Bronchial epithelial cell (primary cell): Measurements from ENCODE around the gene TTF2. TPM values are rescaled to one million over a fixed set of nuclear protein-coding genes. Genes with fewer than 3 reads are reported as not detected.

Source experiments
- DNase-seq: peaks from one replicate; pipeline ENCODE4 v3.0.0-alpha.2; 2010; ENCODE audit warnings: low read depth
- FAIRE-seq: peaks from 2 replicates; lab custom pipeline; 2011; peaks lifted over from hg19 to GRCh38; lab: Jason Lieb, UNC
- H3K27me3 ChIP-seq: 2 replicates; pipeline ENCODE4 v1.5.1; 2011; ENCODE audit warnings: low read length; ENCODE audit not compliant: control insufficient read depth, insufficient read depth
- H3K36me3 ChIP-seq: 2 replicates; pipeline ENCODE4 v1.5.1; 2011; ENCODE audit warnings: low read length; ENCODE audit not compliant: control insufficient read depth, insufficient read depth
- H3K4me3 ChIP-seq: 2 replicates; pipeline ENCODE4 v1.5.1; 2011; ENCODE audit warnings: mild to moderate bottlenecking, low read depth, low read length, control low read depth
- total RNA-seq: library from RNA; depleted of rRNA; stranded (reverse); fragments of >200 nt; gene quantifications from 2 replicates; pipeline ENCODE4 v1.2.1, GENCODE V29; 2014
- TF ChIP-seq, protein P1 (sequence below): IDR thresholded peaks from 2 replicates; pipeline ENCODE4 v1.5.1; 2011; ENCODE audit warnings: mild to moderate bottlenecking, moderate library complexity, low read length, control low read depth, inconsistent platforms; ENCODE audit not compliant: insufficient read depth, severe bottlenecking

The TTF2 gene
- total RNA-seq, 1 donor from 2014 or later, result 10.8 TPM

GRCh38 chr1:117017062-117017461, 43.1 kb upstream of the TTF2 start:
- DNase-seq (no peak), FAIRE-seq (no peak)
- H3K36me3 ChIP-seq, result no peaks in the 10 kb centered on the region
- H3K27me3 ChIP-seq, result no peaks in the 10 kb centered on the region
- TF ChIP-seq, protein P1, sequence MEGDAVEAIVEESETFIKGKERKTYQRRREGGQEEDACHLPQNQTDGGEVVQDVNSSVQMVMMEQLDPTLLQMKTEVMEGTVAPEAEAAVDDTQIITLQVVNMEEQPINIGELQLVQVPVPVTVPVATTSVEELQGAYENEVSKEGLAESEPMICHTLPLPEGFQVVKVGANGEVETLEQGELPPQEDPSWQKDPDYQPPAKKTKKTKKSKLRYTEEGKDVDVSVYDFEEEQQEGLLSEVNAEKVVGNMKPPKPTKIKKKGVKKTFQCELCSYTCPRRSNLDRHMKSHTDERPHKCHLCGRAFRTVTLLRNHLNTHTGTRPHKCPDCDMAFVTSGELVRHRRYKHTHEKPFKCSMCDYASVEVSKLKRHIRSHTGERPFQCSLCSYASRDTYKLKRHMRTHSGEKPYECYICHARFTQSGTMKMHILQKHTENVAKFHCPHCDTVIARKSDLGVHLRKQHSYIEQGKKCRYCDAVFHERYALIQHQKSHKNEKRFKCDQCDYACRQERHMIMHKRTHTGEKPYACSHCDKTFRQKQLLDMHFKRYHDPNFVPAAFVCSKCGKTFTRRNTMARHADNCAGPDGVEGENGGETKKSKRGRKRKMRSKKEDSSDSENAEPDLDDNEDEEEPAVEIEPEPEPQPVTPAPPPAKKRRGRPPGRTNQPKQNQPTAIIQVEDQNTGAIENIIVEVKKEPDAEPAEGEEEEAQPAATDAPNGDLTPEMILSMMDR, result no peak
- H3K4me3 ChIP-seq, result no peak overlapping the region

DNA sequence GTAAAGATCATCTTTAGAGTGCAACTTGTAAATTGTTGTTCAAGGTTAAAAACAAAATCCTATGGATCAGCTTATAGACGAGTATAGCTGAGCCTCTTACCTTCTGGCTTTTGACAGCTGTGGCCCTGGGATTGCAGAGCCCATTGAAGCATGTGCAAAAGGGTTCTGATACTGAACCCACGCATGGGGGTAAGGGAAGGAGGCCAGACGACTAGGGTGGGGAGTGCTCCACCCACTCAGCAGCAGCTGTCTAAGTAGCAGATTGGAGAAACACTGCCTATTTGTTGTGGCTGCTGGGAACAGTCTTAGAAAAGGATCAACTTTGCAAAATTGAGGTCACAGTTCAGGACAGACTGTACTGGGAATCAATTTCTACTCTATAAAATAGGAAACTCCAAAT, 42.5 kb upstream of the TTF2 start:
- Histone ChIP-seq H3K4me3 (no peak overlapping the region), H3K27me3 (no peaks in the 10 kb centered on the region), H3K36me3 (no peaks in the 10 kb centered on the region)
- DNase-seq (no peak), FAIRE-seq (no peak)
- TF ChIP-seq, protein P1, result no peak

GRCh38 chr1:117020526-117021156, 39.5 kb upstream of the TTF2 start:
- TF ChIP-seq, protein P1, result no peak
- H3K4me3 ChIP-seq, result no peak overlapping the region
- no peak for FAIRE-seq
- no peaks in the 10 kb centered on the region for H3K36me3 ChIP-seq
- DNase-seq, result no peak
- no peaks in the 10 kb centered on the region for H3K27me3 ChIP-seq

DNA sequence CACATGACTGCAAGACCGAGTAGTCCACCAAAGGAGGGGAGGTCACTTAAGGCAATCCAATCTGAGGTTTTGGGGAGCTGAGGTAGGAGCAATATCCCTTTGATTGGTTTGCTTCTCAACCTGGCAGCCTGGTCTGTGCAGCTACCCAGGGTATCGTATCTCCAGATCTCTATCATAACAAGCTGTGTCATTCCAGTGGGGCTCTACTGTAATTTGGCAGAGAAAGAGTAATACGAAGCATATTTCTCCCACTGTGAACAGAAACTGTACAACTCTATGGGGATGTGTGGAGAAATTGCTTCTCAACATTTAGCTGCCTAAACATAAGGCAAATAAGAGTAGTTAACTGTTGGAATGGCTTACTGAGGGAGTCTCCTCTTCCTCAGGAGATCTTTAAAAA, 38.0 kb upstream of the TTF2 start:
- TF ChIP-seq, protein P1, result no peak
- no peak for FAIRE-seq
- Histone ChIP-seq H3K27me3 (no peaks in the 10 kb centered on the region), H3K4me3 (no peak overlapping the region), H3K36me3 (no peaks in the 10 kb centered on the region)
- DNase-seq, result no peak

DNA sequence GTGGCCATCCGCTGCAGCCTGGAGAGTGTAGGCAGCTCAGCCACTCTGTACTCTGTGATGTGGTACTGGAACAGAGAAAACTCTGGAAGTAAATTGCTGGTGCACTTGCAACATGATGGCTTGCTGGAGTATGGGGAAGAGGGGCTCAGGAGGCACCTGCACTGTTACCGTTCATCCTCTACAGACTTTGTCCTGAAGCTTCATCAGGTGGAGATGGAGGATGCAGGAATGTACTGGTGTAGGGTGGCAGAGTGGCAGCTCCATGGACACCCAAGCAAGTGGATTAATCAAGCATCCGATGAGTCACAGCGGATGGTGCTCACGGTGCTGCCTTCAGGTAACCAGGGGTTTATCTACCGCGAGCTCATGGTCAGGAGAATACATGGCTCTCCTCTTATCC, 34.6 kb upstream of the TTF2 start:
- TF ChIP-seq, protein P1, result no peak
- no peak for DNase-seq

DNA sequence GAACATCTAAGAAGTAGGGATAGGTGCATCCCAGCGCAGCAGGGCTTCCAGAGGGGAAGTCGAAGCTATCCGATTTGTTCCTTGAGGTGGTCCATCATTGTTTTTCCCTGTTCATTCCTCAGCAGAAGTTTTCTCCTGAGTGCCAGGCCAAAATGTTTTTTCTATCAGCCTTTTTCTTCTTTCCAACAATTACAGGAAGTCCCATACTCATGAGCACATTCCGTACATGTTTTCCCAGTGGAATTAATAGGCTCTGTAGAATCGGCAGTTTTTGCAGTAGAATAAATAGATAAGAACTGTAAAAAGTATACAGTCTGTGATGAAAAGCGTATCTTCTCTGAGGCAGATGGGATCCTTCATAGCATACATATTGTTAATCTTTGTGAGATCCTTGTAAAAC, 33.8 kb upstream of the TTF2 start:
- Histone ChIP-seq H3K4me3 (no peak overlapping the region), H3K27me3 (no peaks in the 10 kb centered on the region), H3K36me3 (no peaks in the 10 kb centered on the region)
- FAIRE-seq (no peak), DNase-seq (no peak)
- TF ChIP-seq, protein P1, result no peak

More for the DNA sequence above, 34.6 kb upstream of the TTF2 start:
- FAIRE-seq, result no peak
- H3K4me3 ChIP-seq, result no peak overlapping the region
- H3K36me3 ChIP-seq, result no peaks in the 10 kb centered on the region
- H3K27me3 ChIP-seq, result no peaks in the 10 kb centered on the region
